IMR-90 (cell line): ENCODE data around the gene GJB3. TPM values are rescaled to one million over a fixed set of nuclear protein-coding genes. Genes with fewer than 3 reads are reported as not detected.

Experiments
- ATAC-seq: fragments of 200-7000 bp; cut with Tn5 transposase; 2 replicates; pipeline ENCODE4 v1.9.1; 2020; ENCODE audit warnings: low read depth, mild to moderate bottlenecking, moderate library complexity
- BruUV-seq: library from RNA; stranded (reverse); fragments of 400-500 nt; replicated peaks from 2 replicates; lab custom pipeline; 2021; lab: Mats Ljungman, UMichigan
- CTCF ChIA-PET: fragments of 300-600 bp; formaldehyde crosslinking; extraction: SDS; loops from one replicate; lab custom pipeline; 2021; ENCODE audit warnings: antibody characterized with exemption; lab: Yijun Ruan, JAX
- POLR2A ChIA-PET: fragments of 300-600 bp; sonication (Branson Sonifier 250); formaldehyde crosslinking; loops from one replicate; lab custom pipeline; 2022; ENCODE audit warnings: antibody characterized with exemption; ENCODE audit not compliant: unreplicated experiment; lab: Charles Lee
- DNase-seq: peaks from one replicate; pipeline ENCODE4 v3.0.0; 2013
- H2AFZ ChIP-seq: replicated peaks from 2 replicates; pipeline ENCODE3; 2013; ENCODE audit warnings: low read length, mild to moderate bottlenecking; ENCODE audit not compliant: poor library complexity
- H2AK5ac ChIP-seq: 2 replicates; pipeline ENCODE4 v1.6.1; 2013; ENCODE audit warnings: low read depth, low read length, inconsistent platforms
- H2AK9ac ChIP-seq: replicated peaks from 2 replicates; pipeline ENCODE3; 2013; ENCODE audit warnings: mild to moderate bottlenecking, low read depth, low read length, moderate library complexity; ENCODE audit not compliant: poor library complexity
- H2BK120ac ChIP-seq: 2 replicates; pipeline ENCODE4 v1.6.1; 2013; ENCODE audit warnings: low read depth, low read length, inconsistent platforms
- H2BK15ac ChIP-seq: 3 replicates; pipeline ENCODE4 v1.6.1; 2013; ENCODE audit warnings: low read depth, low read length, inconsistent platforms
- H2BK20ac ChIP-seq: 2 replicates; pipeline ENCODE4 v1.6.1; 2013; ENCODE audit warnings: low read depth, mild to moderate bottlenecking, inconsistent platforms, low read length, moderate library complexity
- H2BK5ac ChIP-seq: 2 replicates; pipeline ENCODE4 v1.6.1; 2013; ENCODE audit warnings: mild to moderate bottlenecking, low read depth, low read length, inconsistent platforms; ENCODE audit not compliant: poor library complexity, severe bottlenecking
- H3K14ac ChIP-seq: replicated peaks from 2 replicates; pipeline ENCODE4 v1.6.1; 2013; ENCODE audit warnings: low read depth, low read length, inconsistent platforms
- H3K18ac ChIP-seq: 2 replicates; pipeline ENCODE4 v1.6.1; 2013; ENCODE audit warnings: low read depth, low read length, control low read depth
- H3K23ac ChIP-seq: 2 replicates; pipeline ENCODE4 v1.6.1; 2013; ENCODE audit warnings: low read depth, low read length, inconsistent platforms
- H3K27ac ChIP-seq: 2 replicates; pipeline ENCODE4 v1.5.1; 2013; ENCODE audit warnings: mild to moderate bottlenecking, control low read depth, low read length; ENCODE audit not compliant: insufficient read depth
- H3K27me3 ChIP-seq: 2 replicates; pipeline ENCODE4 v1.6.1; 2013; ENCODE audit warnings: low read length; ENCODE audit not compliant: control insufficient read depth, insufficient read depth
- H3K36me3 ChIP-seq: 2 replicates; pipeline ENCODE4 v1.6.1; 2013; ENCODE audit warnings: low read length, mixed read lengths; ENCODE audit not compliant: control insufficient read depth, insufficient read depth
- H3K4ac ChIP-seq: 2 replicates; pipeline ENCODE4 v1.6.1; 2013; ENCODE audit warnings: low read depth, low read length, inconsistent platforms
- H3K4me1 ChIP-seq: 2 replicates; pipeline ENCODE4 v1.6.1; 2013; ENCODE audit warnings: low read length, mixed read lengths; ENCODE audit not compliant: control insufficient read depth, insufficient read depth
- H3K4me2 ChIP-seq: 2 replicates; pipeline ENCODE4 v1.6.1; 2013; ENCODE audit warnings: low read depth, mild to moderate bottlenecking, control low read depth, low read length, moderate library complexity
- H3K4me3 ChIP-seq: 2 replicates; pipeline ENCODE4 v1.5.1; 2013; ENCODE audit warnings: low read depth, mild to moderate bottlenecking, control low read depth, low read length, moderate library complexity; ENCODE audit not compliant: insufficient read depth
- H3K56ac ChIP-seq: 2 replicates; pipeline ENCODE4 v1.6.1; 2013; ENCODE audit warnings: low read length, inconsistent platforms; ENCODE audit not compliant: insufficient read depth; ENCODE audit errors: extremely low read depth
- H3K79me1 ChIP-seq, 2 experiments: 2 replicates each; pipeline ENCODE4 v1.6.1; 2013; ENCODE audit warnings: low read length in 2 of 2, inconsistent platforms in 1 of 2, low read depth in 1 of 2
- H3K9ac ChIP-seq: 2 replicates; pipeline ENCODE4 v1.6.1; 2013; ENCODE audit warnings: low read depth, low read length, control low read depth
- H3K9me1 ChIP-seq: 2 replicates; pipeline ENCODE4 v1.6.1; 2013; ENCODE audit warnings: low read length, inconsistent platforms; ENCODE audit not compliant: insufficient read depth
- H3K9me3 ChIP-seq: 2 replicates; pipeline ENCODE4 v1.6.1; 2013; ENCODE audit warnings: low read length; ENCODE audit not compliant: control insufficient read depth, insufficient read depth
- H4K20me1 ChIP-seq: 2 replicates; pipeline ENCODE4 v1.6.1; 2013; ENCODE audit warnings: low read length, inconsistent platforms; ENCODE audit not compliant: insufficient read depth
- H4K5ac ChIP-seq: 2 replicates; pipeline ENCODE4 v1.6.1; 2013; ENCODE audit warnings: mild to moderate bottlenecking, low read depth, low read length, control low read depth
- H4K8ac ChIP-seq, 2 experiments: 2 replicates each; pipeline ENCODE4 v1.6.1; 2013; ENCODE audit warnings: low read depth in 2 of 2, low read length in 2 of 2, control low read depth in 1 of 2, inconsistent platforms in 1 of 2
- H4K91ac ChIP-seq: 2 replicates; pipeline ENCODE4 v1.6.1; 2013; ENCODE audit warnings: low read depth, low read length, inconsistent platforms; ENCODE audit not compliant: insufficient read depth
- NFE2L2 ChIP-seq: fragments of 150-350 bp; IDR thresholded peaks from 2 replicates; pipeline ENCODE4 v1.6.1; 2016; ENCODE audit warnings: low read depth, mild to moderate bottlenecking, low read length
- RCOR1 ChIP-seq: IDR thresholded peaks from 2 replicates; pipeline ENCODE4 v1.6.1; 2012; ENCODE audit warnings: mild to moderate bottlenecking, low read length, improper control_type of control experiment; ENCODE audit not compliant: insufficient replicate concordance
- WGBS, 2 experiments: methylation state at CpG; one replicate each; pipeline versions ENCODE4 v1.1.5 to v1.1.7; 2013; ENCODE audit warnings: missing lambda C conversion rate in 2 of 2; ENCODE audit not compliant: insufficient read length in 1 of 2; ENCODE audit errors: extremely low coverage in 2 of 2; 5-methylcytosine and 5-hydroxymethylcytosine counted together
- dilution Hi-C: fragments of 300-500 bp; cut with HindIII; formaldehyde crosslinking; loops from one replicate; pipeline ENCODE4 v1.14.3; 2018; ENCODE audit warnings: low sequenced_read_pairs; ENCODE audit not compliant: unreplicated experiment
- in situ Hi-C: fragments of 300-500 bp; cut with MboI; formaldehyde crosslinking; loops from 3 replicates; pipeline ENCODE4 v1.14.3; 2019; ENCODE audit warnings: low sequenced_read_pairs, inconsistent platforms, mixed read lengths
- intact Hi-C: fragments of 100-400 bp; cut with micrococcal nuclease; formaldehyde crosslinking; loops from 2 replicates; pipeline ENCODE4 v1.10.0; 2022
- polyA plus RNA-seq, 3 experiments: library from polyadenylated mRNA; depleted of rRNA; stranded (reverse); fragments of >200 nt; gene quantifications; 2 replicates each; pipeline ENCODE4 v1.2.3, GENCODE V29; 2012; ENCODE audit warnings: low replicate concordance in 1 of 3
- total RNA-seq: library from RNA; depleted of rRNA; stranded (reverse); fragments of >200 nt; gene quantifications from 2 replicates; pipeline ENCODE4 v1.2.3, GENCODE V29; 2012

The GJB3 gene
- total and polyA plus RNA-seq, 2 of the 4 experiments (the other 2 are of a cell fraction) = not detected

DNA sequence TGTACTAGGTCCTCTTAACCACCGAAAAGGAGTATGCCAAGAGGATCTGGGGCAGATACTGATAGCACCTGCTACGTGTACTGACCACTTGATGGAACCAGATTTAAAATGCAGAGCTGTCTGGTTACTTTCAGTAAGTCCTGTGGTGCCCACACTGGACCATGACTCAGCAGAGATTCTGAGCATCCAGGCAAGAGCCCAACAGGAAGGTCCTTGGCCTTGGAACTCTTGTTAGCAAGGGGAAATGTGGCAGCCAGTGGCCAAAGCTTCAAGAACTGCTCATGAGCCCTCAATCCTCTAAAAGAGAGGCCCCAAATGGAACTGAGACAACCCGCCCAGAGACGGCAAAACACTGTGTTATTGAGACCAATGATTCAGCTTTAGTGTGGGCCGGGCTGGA lies 30.4 kb upstream of the GJB3 start:
- no peak overlapping the region for H2AFZ ChIP-seq
- CTCF ChIA-PET = interaction anchor here (1.2 kb wide), 1 partner anchor 8 kb away, joined by 5 read pairs; no protein-coding TSS in a partner anchor
- no peak overlapping the region for H3K27ac ChIP-seq
- H3K9ac ChIP-seq = no peak overlapping the region
- H4K20me1 ChIP-seq = no peaks in the 10 kb centered on the region
- intact Hi-C loops = no loop called here
- H3K9me3 ChIP-seq = no peaks in the 10 kb centered on the region
- H3K18ac ChIP-seq = no peak overlapping the region
- WGBS, 2 experiments = 72% methylated on average over 5 of the region's 5 CpGs; no CpG with 5 or more reads in 1 of the 2 experiments
- H3K4ac ChIP-seq = no peak overlapping the region
- no peaks in the 10 kb centered on the region for H3K79me1 ChIP-seq
- no peak overlapping the region for H3K4me3 ChIP-seq
- no peak overlapping the region for H2BK120ac ChIP-seq
- H2BK15ac ChIP-seq = no peak overlapping the region
- H3K14ac ChIP-seq = no peak overlapping the region
- no TSS peak for BruUV-seq
- no peak overlapping the region for H4K91ac ChIP-seq
- H3K9me1 ChIP-seq = no peaks in the 10 kb centered on the region
- no peak overlapping the region for H4K8ac ChIP-seq
- TF ChIP-seq RCOR1 (no peak), NFE2L2 (peak; percentile 44; the same call in 1 of the 2 replicates)
- H3K56ac ChIP-seq = no peak overlapping the region
- DNase-seq (no peak), ATAC-seq (no peak)
- no peaks in the 10 kb centered on the region for H3K4me1 ChIP-seq
- H3K4me2 ChIP-seq = no peak overlapping the region
- no peak overlapping the region for H3K23ac ChIP-seq
- no peak overlapping the region for H4K5ac ChIP-seq
- no peak overlapping the region for H2AK9ac ChIP-seq
- H3K36me3 ChIP-seq = no peaks in the 10 kb centered on the region
- POLR2A ChIA-PET = no interaction called here
- no peak overlapping the region for H2BK20ac ChIP-seq
- H2BK5ac ChIP-seq = no peak overlapping the region
- H2AK5ac ChIP-seq = no peak overlapping the region
- in situ Hi-C loops = no loop called here
- no peaks in the 10 kb centered on the region; the same call in 1 of the 2 replicates for H3K27me3 ChIP-seq
- dilution Hi-C loops = no loop called here
